Iris pigment epithelial cell (primary cell): ENCODE measurements around the gene KTI12.

Source experiments
- DNase-seq: peaks from one replicate; pipeline ENCODE4 v3.0.0-alpha.2; 2011; ENCODE audit warnings: low read depth

Gene KTI12

GRCh38 chr1:51988254-51988653 lies 45.4 kb downstream of the KTI12 start:
- DNase-seq = no peak

GRCh38 chr1:51986718-51987117 lies 46.9 kb downstream of the KTI12 start:
- no peak for DNase-seq

GRCh38 chr1:51982161-51982560 lies 51.4 kb downstream of the KTI12 start:
- no peak for DNase-seq
